ENCODE results near the gene TIMELESS. TPM values are rescaled to one million over a fixed set of nuclear protein-coding genes. Genes with fewer than 3 reads are reported as not detected.
A peak's percentile ranks its signal among the peaks of the same experiment; 100 is the strongest.
"Not testable (repeated sequence)": the region's sequence is repeated elsewhere in the genome, so short reads cannot be mapped to it uniquely, and the experiment has no call there.

The TIMELESS gene, protein sequence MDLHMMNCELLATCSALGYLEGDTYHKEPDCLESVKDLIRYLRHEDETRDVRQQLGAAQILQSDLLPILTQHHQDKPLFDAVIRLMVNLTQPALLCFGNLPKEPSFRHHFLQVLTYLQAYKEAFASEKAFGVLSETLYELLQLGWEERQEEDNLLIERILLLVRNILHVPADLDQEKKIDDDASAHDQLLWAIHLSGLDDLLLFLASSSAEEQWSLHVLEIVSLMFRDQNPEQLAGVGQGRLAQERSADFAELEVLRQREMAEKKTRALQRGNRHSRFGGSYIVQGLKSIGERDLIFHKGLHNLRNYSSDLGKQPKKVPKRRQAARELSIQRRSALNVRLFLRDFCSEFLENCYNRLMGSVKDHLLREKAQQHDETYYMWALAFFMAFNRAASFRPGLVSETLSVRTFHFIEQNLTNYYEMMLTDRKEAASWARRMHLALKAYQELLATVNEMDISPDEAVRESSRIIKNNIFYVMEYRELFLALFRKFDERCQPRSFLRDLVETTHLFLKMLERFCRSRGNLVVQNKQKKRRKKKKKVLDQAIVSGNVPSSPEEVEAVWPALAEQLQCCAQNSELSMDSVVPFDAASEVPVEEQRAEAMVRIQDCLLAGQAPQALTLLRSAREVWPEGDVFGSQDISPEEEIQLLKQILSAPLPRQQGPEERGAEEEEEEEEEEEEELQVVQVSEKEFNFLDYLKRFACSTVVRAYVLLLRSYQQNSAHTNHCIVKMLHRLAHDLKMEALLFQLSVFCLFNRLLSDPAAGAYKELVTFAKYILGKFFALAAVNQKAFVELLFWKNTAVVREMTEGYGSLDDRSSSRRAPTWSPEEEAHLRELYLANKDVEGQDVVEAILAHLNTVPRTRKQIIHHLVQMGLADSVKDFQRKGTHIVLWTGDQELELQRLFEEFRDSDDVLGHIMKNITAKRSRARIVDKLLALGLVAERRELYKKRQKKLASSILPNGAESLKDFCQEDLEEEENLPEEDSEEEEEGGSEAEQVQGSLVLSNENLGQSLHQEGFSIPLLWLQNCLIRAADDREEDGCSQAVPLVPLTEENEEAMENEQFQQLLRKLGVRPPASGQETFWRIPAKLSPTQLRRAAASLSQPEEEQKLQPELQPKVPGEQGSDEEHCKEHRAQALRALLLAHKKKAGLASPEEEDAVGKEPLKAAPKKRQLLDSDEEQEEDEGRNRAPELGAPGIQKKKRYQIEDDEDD
- 31.8 and 35.0 TPM in 2 replicates for total RNA-seq

DNA sequence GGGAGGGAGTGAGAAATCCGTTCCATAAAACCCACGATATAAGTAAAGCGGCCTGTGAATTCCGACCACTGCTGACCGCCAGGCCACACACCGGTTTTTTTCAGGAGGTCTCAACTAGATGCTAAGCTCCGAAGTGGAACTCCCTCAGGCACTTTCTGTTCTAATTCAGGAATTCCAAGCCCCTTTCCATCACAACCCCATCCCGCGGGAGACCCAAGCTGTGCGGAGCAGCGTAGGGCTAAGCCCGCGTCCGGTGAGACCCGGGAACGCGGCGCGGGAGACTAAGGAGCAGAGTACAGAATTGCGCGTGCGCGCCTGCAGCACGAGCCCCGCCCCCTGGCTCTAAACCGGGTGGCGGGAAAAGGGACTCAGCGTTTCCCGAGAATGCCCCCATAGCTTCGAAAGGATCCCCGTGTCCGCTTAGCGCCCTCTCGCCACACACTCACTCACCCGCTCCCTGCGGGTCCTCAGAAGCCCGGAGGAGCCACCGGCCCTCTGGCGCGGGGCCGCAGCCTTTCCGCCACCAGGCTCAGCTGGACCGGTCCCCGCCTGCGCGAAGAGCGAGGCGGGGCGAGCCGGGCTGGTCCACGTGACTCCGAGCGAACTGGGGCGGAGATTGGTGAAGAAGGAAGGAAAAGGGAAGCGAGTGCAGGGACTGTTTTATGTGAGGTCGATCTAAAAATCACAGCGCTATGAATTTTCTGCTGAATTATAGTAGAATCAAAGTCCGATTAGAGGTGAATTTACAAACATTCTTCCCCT is at the start of gene TIMELESS:
TIMELESS (minus strand) TSS at position 567 of the 762 bp plus-strand sequence. CDS start 15,256 bp downstream, outside the sequence.
- H3K27me3 Mint-ChIP-seq = no peaks in the 10 kb centered on the region
- DNase-seq (peak; percentile 85), ATAC-seq (ENCODE audit: low read depth) (peak; percentile 96)
- intact Hi-C loops (cut with micrococcal nuclease) = loop anchor here (1.0 to 5.0 kb wide), 7 partner anchors 19 to 332 kb away; partner anchors contain the start of genes IL23A, PAN2, RPL41 and SPRYD4
- TF ChIP-seq, protein P1, sequence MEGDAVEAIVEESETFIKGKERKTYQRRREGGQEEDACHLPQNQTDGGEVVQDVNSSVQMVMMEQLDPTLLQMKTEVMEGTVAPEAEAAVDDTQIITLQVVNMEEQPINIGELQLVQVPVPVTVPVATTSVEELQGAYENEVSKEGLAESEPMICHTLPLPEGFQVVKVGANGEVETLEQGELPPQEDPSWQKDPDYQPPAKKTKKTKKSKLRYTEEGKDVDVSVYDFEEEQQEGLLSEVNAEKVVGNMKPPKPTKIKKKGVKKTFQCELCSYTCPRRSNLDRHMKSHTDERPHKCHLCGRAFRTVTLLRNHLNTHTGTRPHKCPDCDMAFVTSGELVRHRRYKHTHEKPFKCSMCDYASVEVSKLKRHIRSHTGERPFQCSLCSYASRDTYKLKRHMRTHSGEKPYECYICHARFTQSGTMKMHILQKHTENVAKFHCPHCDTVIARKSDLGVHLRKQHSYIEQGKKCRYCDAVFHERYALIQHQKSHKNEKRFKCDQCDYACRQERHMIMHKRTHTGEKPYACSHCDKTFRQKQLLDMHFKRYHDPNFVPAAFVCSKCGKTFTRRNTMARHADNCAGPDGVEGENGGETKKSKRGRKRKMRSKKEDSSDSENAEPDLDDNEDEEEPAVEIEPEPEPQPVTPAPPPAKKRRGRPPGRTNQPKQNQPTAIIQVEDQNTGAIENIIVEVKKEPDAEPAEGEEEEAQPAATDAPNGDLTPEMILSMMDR (IDR thresholded peaks at IDR 0.05) = no peak
- H3K36me3 Mint-ChIP-seq (ENCODE audit: low read depth) = peaks cover 6% of the 10 kb centered on the region
- peak within 1 kb of the TSS; percentile 94 for H3K4me3 Mint-ChIP-seq
- H3K9me3 Mint-ChIP-seq = peaks cover 3% of the 10 kb centered on the region
- CTCF ChIA-PET = interaction anchor here (0.9 to 4.4 kb wide), 5 partner anchors 15 to 260 kb away, joined by 3 to 27 read pairs (median 3); partner anchors contain the start of genes SMARCC2 and STAT2
- peak within 1 kb of the TSS; percentile 97 for H3K27ac Mint-ChIP-seq
- H3K4me1 Mint-ChIP-seq = peaks cover 22% of the 10 kb centered on the region
- POLR2A ChIA-PET = interaction anchor here (0.6 to 3.7 kb wide), 26 partner anchors 11 to 678 kb away, joined by 3 to 85 read pairs (median 5); partner anchors contain the start of genes APOF, CNPY2, CS and DNAJC14

DNA sequence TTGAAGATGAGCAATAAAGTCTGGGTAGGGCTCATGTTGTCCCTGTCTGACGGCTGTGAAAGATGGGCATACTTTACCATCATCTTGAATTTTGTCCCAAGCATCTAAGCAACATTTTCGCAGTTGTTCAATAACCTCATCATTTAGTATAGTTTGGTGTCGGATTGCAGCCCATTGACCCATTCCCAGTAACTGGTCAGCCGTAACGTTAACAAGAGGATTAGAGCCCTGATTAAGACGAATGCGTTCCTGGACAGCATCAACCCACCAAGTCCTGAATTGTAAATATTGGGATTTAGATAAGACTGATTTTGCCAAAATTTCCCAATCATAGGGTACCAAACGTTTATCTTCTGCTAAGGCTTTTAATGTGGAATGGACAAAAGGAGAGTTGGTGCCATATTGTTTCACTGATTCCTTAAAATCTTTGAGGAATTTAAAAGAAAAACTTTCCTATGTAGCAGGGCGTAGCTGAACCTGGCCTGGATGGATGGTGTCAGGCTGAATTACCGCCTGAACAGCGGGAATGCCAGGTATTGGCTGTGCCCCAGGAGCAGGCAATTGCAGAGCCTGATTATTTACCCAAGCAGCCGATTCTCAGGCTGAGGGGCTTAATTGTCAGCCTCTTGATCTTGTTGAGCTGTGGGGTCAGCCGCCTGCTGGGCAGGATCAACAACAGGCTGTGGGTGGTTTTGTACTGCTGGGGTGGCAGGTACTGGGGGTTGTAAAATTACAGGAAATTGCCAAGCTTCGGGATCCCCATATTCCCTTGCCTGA is 49.1 kb upstream of the TIMELESS start:
- POLR2A ChIA-PET; H3K36me3 Mint-ChIP-seq (ENCODE audit: low read depth); H3K27me3 Mint-ChIP-seq; H3K4me1 Mint-ChIP-seq; H3K27ac Mint-ChIP-seq; ATAC-seq (ENCODE audit: low read depth); DNase-seq; H3K4me3 Mint-ChIP-seq; intact Hi-C loops (cut with micrococcal nuclease); CTCF ChIA-PET; H3K9me3 Mint-ChIP-seq: not testable (repeated sequence)

DNA sequence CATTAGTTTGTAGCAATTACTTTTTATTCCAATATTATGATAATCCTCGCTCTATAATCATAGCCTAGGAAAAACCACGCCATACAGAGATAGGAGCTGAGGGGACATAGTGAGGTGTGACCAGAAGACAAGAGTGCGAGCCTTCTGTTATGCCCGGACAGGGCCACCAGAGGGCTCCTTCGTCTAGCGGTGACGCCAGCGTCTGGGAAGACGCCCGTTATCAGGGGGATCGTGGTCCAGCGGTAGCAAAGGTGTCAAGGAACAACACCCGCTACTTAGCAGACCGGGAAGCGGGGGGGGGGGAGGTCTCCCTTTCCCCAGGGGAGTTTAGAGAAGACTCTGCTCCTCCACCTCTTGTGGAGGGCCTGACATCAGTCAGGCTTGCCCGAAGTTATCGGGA is 47.5 kb upstream of the TIMELESS start:
- peak overlapping the region; percentile 73 for H3K4me3 Mint-ChIP-seq
- H3K27ac Mint-ChIP-seq; H3K36me3 Mint-ChIP-seq (ENCODE audit: low read depth); ATAC-seq (ENCODE audit: low read depth); H3K4me1 Mint-ChIP-seq; H3K27me3 Mint-ChIP-seq; intact Hi-C loops (cut with micrococcal nuclease); POLR2A ChIA-PET; H3K9me3 Mint-ChIP-seq: not testable (repeated sequence)
- CTCF ChIA-PET = interaction anchor here (1.3 kb wide), 1 partner anchor 140 kb away, joined by 6 read pairs; no protein-coding TSS in a partner anchor
- DNase-seq = peak; percentile 49

DNA sequence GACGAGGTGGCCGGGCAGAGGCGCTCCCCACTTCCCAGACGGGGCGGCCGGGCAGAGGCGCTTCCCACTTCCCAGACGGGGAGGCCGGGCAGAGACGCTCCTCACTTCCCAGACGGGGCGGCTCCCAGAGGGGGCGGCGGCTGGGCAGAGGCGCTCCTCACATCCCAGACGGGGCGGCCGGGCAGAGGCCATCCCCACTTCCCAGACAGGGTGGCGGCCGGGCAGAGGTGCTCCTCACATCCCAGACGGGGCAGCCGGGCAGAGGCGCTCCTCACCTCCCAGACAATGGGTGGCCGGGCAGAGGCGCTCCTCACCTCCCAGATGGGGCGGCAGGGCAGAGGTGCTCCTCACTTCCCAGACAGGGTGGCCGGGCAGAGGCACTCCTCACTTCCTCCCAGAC is 45.3 kb upstream of the TIMELESS start:
- DNase-seq; H3K4me1 Mint-ChIP-seq; H3K9me3 Mint-ChIP-seq; H3K36me3 Mint-ChIP-seq (ENCODE audit: low read depth); ATAC-seq (ENCODE audit: low read depth); intact Hi-C loops (cut with micrococcal nuclease); H3K27me3 Mint-ChIP-seq; H3K27ac Mint-ChIP-seq; H3K4me3 Mint-ChIP-seq; CTCF ChIA-PET; POLR2A ChIA-PET: not testable (repeated sequence)

DNA sequence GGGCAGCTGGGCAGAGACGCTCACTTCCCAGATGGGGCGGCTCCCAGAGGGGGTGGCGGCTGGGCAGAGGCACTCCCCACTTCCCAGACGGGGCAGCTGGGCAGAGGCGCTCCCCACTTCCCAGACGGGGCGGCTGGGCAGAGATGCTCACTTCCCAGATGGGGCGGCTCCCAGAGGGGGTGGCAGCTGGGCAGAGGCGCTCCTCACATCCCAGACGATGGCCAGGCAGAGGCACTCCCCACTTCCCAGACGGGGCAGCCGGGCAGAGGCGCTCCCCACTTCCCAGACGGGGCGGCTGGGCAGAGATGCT is 44.8 kb upstream of the TIMELESS start:
- POLR2A ChIA-PET; CTCF ChIA-PET; H3K27ac Mint-ChIP-seq; H3K4me1 Mint-ChIP-seq; H3K9me3 Mint-ChIP-seq; intact Hi-C loops (cut with micrococcal nuclease); H3K27me3 Mint-ChIP-seq; H3K36me3 Mint-ChIP-seq (ENCODE audit: low read depth); DNase-seq; H3K4me3 Mint-ChIP-seq; ATAC-seq (ENCODE audit: low read depth): not testable (repeated sequence)

DNA sequence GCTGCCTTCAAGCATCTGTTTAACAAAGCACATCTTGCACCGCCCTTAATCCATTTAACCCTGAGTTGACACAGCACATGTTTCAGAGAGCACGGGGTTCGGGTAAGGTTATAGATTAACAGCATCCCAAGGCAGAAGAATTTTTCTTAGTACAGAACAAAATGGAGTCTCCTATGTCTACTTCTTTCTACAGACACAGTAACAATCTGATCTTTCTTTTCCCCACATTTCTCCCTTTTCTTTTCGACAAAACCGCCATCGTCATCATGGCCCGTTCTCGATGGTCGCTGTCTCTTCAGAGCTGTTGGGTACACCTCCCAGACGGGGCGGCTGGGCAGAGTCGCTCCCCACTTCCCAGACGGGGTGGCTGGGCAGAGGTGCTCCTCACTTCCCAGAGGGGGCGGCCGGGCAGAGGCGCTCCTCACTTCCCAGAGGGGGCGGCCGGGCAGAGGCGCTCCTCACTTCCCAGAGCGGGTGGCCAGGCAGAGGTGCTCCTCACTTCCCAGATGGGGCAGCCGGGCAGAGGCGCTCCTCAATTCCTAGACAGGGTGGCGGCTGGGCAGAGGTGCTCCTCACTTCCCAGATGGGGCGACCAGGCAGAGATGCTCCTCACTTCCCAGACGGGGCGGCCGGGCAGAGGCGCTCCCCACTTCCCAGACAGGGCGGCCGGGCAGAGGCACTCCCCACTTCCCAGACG is 44.3 kb upstream of the TIMELESS start:
- H3K4me1 Mint-ChIP-seq; H3K36me3 Mint-ChIP-seq (ENCODE audit: low read depth); H3K27ac Mint-ChIP-seq; CTCF ChIA-PET; H3K4me3 Mint-ChIP-seq; POLR2A ChIA-PET; H3K9me3 Mint-ChIP-seq; DNase-seq; intact Hi-C loops (cut with micrococcal nuclease); H3K27me3 Mint-ChIP-seq; ATAC-seq (ENCODE audit: low read depth): not testable (repeated sequence)

Measured in activated B cell treated with CpG ODN at 0.5 μM for 24 hours (primary cell).